GM23248 (cell line): ENCODE results near the gene CHST11.

Experiments used
- EZH2 ChIP-seq: fragments of 200-600 bp; sonication (generic); IDR thresholded peaks from 2 replicates; pipeline ENCODE4 v1.6.1; 2018; ENCODE audit warnings: antibody characterized with exemption, mild to moderate bottlenecking; ENCODE audit not compliant: insufficient read depth, poor library complexity, severe bottlenecking
- EZH2phosphoT487 ChIP-seq: fragments of 200-600 bp; sonication (generic); IDR thresholded peaks from 2 replicates; pipeline ENCODE4 v1.6.1; 2018; ENCODE audit warnings: antibody characterized with exemption, moderate library complexity, mild to moderate bottlenecking, low read depth; ENCODE audit not compliant: insufficient read depth

GRCh38 chr12:104630230-104630670 is 173.5 kb downstream of the CHST11 start:
- TF ChIP-seq EZH2phosphoT487, result no peak
- TF ChIP-seq EZH2, result no peak
